ENCODE results near the gene ATP12A.

ATP12A gene

DNA sequence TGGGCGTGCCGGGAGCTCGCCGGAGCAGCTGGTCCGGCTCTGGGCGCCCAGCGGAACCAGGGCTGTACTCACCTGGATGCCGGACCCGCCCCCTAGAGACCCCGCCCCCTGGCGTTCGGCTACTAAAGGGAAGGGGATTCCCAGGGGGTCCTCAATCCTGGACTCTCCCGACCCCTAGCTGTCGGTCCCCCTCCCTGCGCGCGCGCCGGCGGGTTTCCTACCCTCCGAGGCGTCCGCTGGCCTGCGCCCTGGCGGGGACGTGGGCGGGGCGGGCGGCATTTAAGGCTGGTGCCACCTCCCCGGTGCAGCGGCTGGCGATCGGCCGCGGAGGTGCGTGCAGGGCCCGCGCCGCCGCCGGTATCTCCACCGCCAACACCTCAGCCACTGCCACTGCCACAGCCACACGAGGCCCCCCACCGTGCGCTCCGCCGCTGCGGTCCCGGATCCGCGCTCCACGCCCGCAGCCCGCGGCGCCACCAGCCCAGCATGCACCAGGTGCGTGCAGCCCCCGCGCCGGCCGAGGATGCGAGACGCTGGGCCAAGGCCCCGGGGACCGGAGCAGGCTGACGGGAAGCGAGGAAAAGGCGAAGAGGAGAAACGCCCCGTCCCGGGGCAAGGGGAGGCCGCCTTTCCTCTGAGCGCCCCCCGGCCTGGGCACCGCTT is at the start of gene ATP12A:
ATP12A (plus strand) TSS at position 151 of the 663 bp plus-strand sequence; CDS start at position 487, 336 bp downstream.
- H3K27ac ChIP-seq, result no peak within 1 kb of the TSS
- no peak for DNase-seq (ENCODE audit: low read depth, low spot score)
- H3K4me3 ChIP-seq, result peak within 1 kb of the TSS; percentile 67
- no peaks in the 10 kb centered on the region for H3K36me3 ChIP-seq (ENCODE audit: insufficient read depth, low read length)
- H3K9ac ChIP-seq (ENCODE audit: insufficient read length), result no peak within 1 kb of the TSS
- H3K9me3 ChIP-seq (ENCODE audit: low read depth, low read length), result no peaks in the 10 kb centered on the region
- TF ChIP-seq FOXP2 (optimal IDR thresholded peaks at IDR 0.05; ENCODE audit: control extremely low read depth, extremely low read length, insufficient read depth), result no peak
- TF ChIP-seq POLR2AphosphoS5 (IDR thresholded peaks at IDR 0.05; ENCODE audit: borderline replicate concordance, low read depth, low read length), result no peak
- TF ChIP-seq EZH2 (IDR thresholded peaks at IDR 0.05), result no peak

DNA sequence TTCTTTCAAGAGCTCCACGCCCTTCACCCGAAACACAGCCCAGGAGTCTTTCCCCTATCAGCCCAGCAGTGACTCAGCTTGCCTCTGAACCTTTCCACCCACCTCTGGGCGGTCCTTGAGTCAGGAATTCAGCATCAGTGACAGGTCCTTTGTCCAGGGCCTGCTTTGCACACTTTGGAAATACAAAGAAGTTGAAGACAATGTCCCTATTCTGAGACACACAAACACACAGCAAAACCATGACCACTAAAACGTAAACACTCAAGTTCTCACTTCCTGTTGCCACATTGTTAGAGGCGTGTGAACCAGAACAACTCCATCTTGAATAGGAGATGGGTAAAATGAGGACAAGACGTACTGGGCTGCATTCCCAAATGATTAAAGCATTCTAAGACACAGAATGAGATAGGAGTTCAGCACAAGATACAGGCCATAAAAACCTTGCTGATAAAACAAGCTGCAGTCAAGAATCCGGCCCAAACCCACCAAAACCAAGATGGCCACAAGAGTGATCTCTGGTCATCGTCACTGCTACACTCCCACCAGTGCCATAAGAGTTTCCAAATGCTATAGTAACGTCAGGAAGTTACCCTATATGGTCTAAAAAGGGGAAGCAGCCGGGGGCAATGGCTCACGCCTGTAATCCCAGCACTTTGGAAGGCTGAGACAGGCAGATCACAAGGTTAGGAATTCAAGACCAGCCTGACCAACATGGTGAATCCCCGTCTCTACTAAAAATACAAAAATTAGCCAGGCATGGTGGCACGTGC is 49.2 kb upstream of the ATP12A start:
- Histone ChIP-seq H3K9ac (ENCODE audit: insufficient read length) (no peak overlapping the region), H3K36me3 (ENCODE audit: insufficient read depth, low read length) (no peaks in the 10 kb centered on the region), H3K27ac (no peak overlapping the region), H3K4me3 (no peak overlapping the region), H3K9me3 (ENCODE audit: low read depth, low read length) (no peaks in the 10 kb centered on the region)
- no peak for DNase-seq (ENCODE audit: low read depth, low spot score)
- TF ChIP-seq FOXP2 (optimal IDR thresholded peaks at IDR 0.05; ENCODE audit: control extremely low read depth, extremely low read length, insufficient read depth) (no peak), POLR2AphosphoS5 (IDR thresholded peaks at IDR 0.05; ENCODE audit: borderline replicate concordance, low read depth, low read length) (no peak), EZH2 (IDR thresholded peaks at IDR 0.05) (no peak)

DNA sequence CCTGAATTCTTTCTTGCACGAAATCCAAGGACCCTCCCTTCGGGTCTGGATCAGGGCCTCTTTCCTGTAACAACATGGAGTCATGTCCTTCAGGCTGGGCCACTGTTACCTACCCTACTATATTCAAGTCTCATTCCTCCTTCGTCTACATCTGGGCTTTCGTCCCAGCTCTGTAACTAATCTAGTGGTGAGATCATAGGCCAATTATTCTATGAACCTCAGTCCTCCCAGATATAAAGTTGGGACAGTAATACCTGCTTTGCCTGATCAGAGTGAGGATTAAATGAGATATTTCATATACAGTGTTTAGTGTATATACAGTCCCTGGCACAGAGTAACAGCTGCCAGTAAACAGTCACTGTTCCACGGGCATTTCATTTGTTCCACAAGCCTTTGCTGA is 48.3 kb upstream of the ATP12A start:
- no peak for DNase-seq (ENCODE audit: low read depth, low spot score)
- Histone ChIP-seq H3K36me3 (ENCODE audit: insufficient read depth, low read length) (no peaks in the 10 kb centered on the region), H3K9ac (ENCODE audit: insufficient read length) (no peak overlapping the region), H3K9me3 (ENCODE audit: low read depth, low read length) (no peaks in the 10 kb centered on the region), H3K4me3 (no peak overlapping the region), H3K27ac (no peak overlapping the region)
- TF ChIP-seq EZH2 (IDR thresholded peaks at IDR 0.05), result no peak

DNA sequence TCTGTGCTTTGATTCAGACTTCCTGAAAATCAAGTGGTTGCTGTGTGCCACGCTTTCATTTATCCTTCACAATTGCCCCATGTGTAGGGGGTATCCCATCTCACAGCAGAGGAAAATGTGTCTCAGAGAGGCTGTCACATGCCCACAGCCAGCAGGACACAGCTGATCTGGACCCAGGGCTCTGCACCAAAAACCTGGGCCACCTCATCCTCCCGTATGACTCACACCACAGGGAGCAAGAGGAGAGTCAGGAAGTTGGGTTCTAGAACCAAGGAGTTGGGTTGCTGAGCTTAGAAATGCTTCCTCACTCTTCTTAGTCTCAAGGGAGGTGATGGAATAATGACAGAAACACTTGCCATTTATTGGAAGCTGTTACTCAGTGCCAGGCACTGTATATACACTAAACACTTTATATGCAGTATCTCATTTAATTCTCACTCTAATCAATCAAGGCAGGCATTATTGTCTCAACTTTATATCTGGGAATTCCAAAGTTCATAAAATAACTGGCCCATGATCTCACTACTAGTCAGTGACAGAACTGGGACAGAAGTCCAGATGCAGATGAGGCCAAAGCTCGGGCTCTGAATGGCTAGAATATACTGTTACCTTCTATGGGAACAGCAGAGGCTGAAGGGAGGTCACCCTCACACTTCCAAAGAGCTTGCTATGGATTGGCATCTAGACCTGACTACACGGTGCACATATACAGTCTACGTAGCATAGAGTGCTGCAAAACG is 47.7 kb upstream of the ATP12A start:
- no peak for DNase-seq (ENCODE audit: low read depth, low spot score)
- Histone ChIP-seq H3K4me3 (no peak overlapping the region), H3K36me3 (ENCODE audit: insufficient read depth, low read length) (no peaks in the 10 kb centered on the region), H3K27ac (no peak overlapping the region), H3K9ac (ENCODE audit: insufficient read length) (no peak overlapping the region), H3K9me3 (ENCODE audit: low read depth, low read length) (no peaks in the 10 kb centered on the region)
- no peak for TF ChIP-seq POLR2AphosphoS5 (IDR thresholded peaks at IDR 0.05; ENCODE audit: borderline replicate concordance, low read depth, low read length)
- no peak for TF ChIP-seq EZH2 (IDR thresholded peaks at IDR 0.05)
- no peak for TF ChIP-seq FOXP2 (optimal IDR thresholded peaks at IDR 0.05; ENCODE audit: control extremely low read depth, extremely low read length, insufficient read depth)

DNA sequence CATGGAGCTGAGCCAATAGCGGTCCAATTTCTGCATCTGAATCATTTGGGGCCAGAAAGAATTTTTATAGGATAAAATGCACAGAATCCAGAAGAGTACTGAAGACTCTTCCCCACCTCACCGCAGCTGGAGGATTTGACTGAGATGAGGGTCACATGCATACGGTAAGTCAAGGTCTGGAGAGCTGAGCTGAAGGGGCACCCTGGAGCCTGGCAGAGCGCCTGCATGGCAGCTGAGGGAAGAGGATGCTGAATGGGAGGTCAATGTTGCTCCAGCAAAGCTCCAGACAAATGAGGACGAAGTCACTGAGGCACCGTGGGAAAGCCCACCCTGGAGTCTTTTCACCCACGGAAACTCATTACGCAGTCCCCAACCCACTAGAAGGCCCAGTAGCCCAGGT is 43.4 kb upstream of the ATP12A start:
- no peak for TF ChIP-seq EZH2 (IDR thresholded peaks at IDR 0.05)
- TF ChIP-seq POLR2AphosphoS5 (IDR thresholded peaks at IDR 0.05; ENCODE audit: borderline replicate concordance, low read depth, low read length), result no peak
- no peak for TF ChIP-seq FOXP2 (optimal IDR thresholded peaks at IDR 0.05; ENCODE audit: control extremely low read depth, extremely low read length, insufficient read depth)
- Histone ChIP-seq H3K36me3 (ENCODE audit: insufficient read depth, low read length) (no peaks in the 10 kb centered on the region), H3K9ac (ENCODE audit: insufficient read length) (no peak overlapping the region), H3K9me3 (ENCODE audit: low read depth, low read length) (no peaks in the 10 kb centered on the region), H3K27ac (no peak overlapping the region), H3K4me3 (no peak overlapping the region)
- DNase-seq (ENCODE audit: low read depth, low spot score), result no peak

DNA sequence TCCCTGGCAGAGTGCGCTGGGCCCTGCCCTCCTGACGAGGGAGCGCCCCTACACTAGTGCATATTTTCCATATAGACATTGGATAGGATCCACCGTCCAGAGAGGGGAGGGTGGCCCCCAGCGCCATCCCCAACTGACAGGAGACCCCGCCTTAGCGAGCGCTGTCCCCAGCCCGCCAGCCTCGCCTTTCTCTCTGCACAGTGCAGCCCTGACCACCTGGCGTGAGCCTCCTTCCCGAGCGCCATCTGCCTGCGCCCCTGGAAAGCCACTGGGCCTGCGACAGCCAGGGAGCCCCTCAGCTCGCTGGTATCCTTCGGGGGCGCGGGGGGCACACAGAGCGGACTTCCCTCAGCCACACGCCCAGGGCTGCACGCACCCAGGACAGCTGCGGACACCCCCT is 42.1 kb upstream of the ATP12A start:
- no peak for DNase-seq (ENCODE audit: low read depth, low spot score)
- Histone ChIP-seq H3K27ac (no peak overlapping the region), H3K9me3 (ENCODE audit: low read depth, low read length) (no peaks in the 10 kb centered on the region), H3K4me3 (no peak overlapping the region), H3K9ac (ENCODE audit: insufficient read length) (no peak overlapping the region), H3K36me3 (ENCODE audit: insufficient read depth, low read length) (no peaks in the 10 kb centered on the region)
- TF ChIP-seq POLR2AphosphoS5 (IDR thresholded peaks at IDR 0.05; ENCODE audit: borderline replicate concordance, low read depth, low read length) (no peak), EZH2 (IDR thresholded peaks at IDR 0.05) (no peak), FOXP2 (optimal IDR thresholded peaks at IDR 0.05; ENCODE audit: control extremely low read depth, extremely low read length, insufficient read depth) (no peak)

DNA sequence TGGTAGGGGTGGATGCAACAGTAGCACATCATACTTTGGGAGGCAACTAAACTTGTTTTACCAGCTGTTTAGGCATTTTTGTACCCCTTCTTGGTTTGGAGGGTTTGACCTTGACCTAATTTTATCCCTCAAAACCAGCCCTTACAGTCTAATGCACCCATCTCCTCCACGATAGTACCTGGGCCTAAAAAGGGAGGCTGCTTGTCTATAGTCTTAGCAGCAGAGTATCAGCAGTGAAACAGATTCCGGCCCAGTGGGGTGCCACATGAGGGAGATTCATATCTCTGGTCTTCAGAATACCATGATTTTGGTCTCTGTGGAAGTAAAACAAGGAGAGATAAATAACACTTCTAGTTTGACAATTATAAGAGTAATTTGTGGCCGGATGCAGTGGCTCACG is 39.5 kb upstream of the ATP12A start:
- no peak for TF ChIP-seq FOXP2 (optimal IDR thresholded peaks at IDR 0.05; ENCODE audit: control extremely low read depth, extremely low read length, insufficient read depth)
- no peak for TF ChIP-seq EZH2 (IDR thresholded peaks at IDR 0.05)
- no peak for TF ChIP-seq POLR2AphosphoS5 (IDR thresholded peaks at IDR 0.05; ENCODE audit: borderline replicate concordance, low read depth, low read length)
- H3K36me3 ChIP-seq (ENCODE audit: insufficient read depth, low read length), result no peaks in the 10 kb centered on the region
- no peak overlapping the region for H3K4me3 ChIP-seq
- no peaks in the 10 kb centered on the region for H3K9me3 ChIP-seq (ENCODE audit: low read depth, low read length)
- no peak for DNase-seq (ENCODE audit: low read depth, low spot score)
- no peak overlapping the region for H3K27ac ChIP-seq
- no peak overlapping the region for H3K9ac ChIP-seq (ENCODE audit: insufficient read length)

DNA sequence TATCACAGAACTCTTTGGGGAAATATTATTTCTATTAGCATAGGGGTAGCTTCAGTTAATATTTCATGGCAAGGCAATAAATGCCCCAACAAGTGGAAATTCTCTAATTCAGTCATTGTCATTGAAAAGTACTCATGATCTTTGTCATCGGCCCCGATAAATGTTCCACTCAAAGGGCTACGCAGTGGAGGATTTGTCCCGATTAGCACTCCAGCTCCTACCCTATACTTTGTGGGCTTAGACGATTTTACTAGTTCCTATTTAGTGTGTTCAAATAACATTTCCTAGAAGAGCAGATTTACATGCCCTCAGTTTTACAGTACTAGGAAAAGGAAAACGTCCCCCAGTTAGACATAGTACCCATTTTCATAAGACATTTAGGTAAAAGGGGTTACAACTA is 38.0 kb upstream of the ATP12A start:
- no peak for TF ChIP-seq FOXP2 (optimal IDR thresholded peaks at IDR 0.05; ENCODE audit: control extremely low read depth, extremely low read length, insufficient read depth)
- TF ChIP-seq POLR2AphosphoS5 (IDR thresholded peaks at IDR 0.05; ENCODE audit: borderline replicate concordance, low read depth, low read length), result no peak
- no peak for TF ChIP-seq EZH2 (IDR thresholded peaks at IDR 0.05)
- no peak for DNase-seq (ENCODE audit: low read depth, low spot score)
- H3K9me3 ChIP-seq (ENCODE audit: low read depth, low read length), result no peaks in the 10 kb centered on the region

More for the DNA sequence above, 38.0 kb upstream of the ATP12A start:
- H3K27ac ChIP-seq, result no peak overlapping the region
- H3K4me3 ChIP-seq, result no peak overlapping the region
- H3K9ac ChIP-seq (ENCODE audit: insufficient read length), result no peak overlapping the region
- H3K36me3 ChIP-seq (ENCODE audit: insufficient read depth, low read length), result no peaks in the 10 kb centered on the region
